Lower leg skin (tissue), 4 donors: ENCODE measurements around the gene SLC38A4. TPM values are rescaled to one million over a fixed set of nuclear protein-coding genes. Genes with fewer than 3 reads are reported as not detected.

Source experiments
- DNase-seq, 2 donors: peaks; one replicate each; pipeline ENCODE4 v3.0.0-alpha.2; 2019; ENCODE audit warnings: low spot score in 2 of 2
- H3K4me3 ChIP-seq: fragments of 200-600 bp; sonication (generic); 2 replicates; pipeline ENCODE4 v1.5.1; 2017; ENCODE audit warnings: mild to moderate bottlenecking, low read depth; ENCODE audit not compliant: poor library complexity, severe bottlenecking
- CTCF ChIP-seq, 3 donors: fragments of 450-650 bp; IDR thresholded peaks; one replicate each; pipeline ENCODE4 v1.5.1; 2016; ENCODE audit warnings: antibody characterized with exemption in 3 of 3, mild to moderate bottlenecking in 3 of 3, moderate library complexity in 2 of 3
- POLR2A ChIP-seq, 2 donors: fragments of 450-650 bp; IDR thresholded peaks; one replicate each; pipeline ENCODE4 v1.6.1; 2016 to 2017; ENCODE audit warnings: antibody characterized with exemption in 2 of 2, mild to moderate bottlenecking in 1 of 2, moderate library complexity in 1 of 2
- WGBS, 2 donors: methylation state at CpG; one replicate each; pipeline ENCODE4 v1.1.5; 2018; 5-methylcytosine and 5-hydroxymethylcytosine counted together
- intact Hi-C: fragments of 100-400 bp; cut with DNase I; formaldehyde crosslinking; loops from one replicate; pipeline ENCODE4 v1.15.0; 2023; ENCODE audit warnings: low total_unique reads
- total RNA-seq, 4 donors: library from RNA; depleted of rRNA; stranded (reverse); fragments of >200 nt; gene quantifications; one replicate each; pipeline ENCODE4 v1.1.0, GENCODE V29; 2016

Gene SLC38A4
- total RNA-seq, 4 donors from 2014 or later, result 0.46 to 1.9 (median 0.88) TPM

GRCh38 chr12:46831335-46832129 is 5.7 kb upstream of the SLC38A4 start:
- TF ChIP-seq POLR2A (IDR thresholded peaks at IDR 0.05), result no peak
- TF ChIP-seq CTCF (IDR thresholded peaks at IDR 0.05), result no peak
- intact Hi-C loops, result no loop called here
- H3K4me3 ChIP-seq, result peak overlapping the region; percentile 17
- no peak for DNase-seq
- 1% methylated on average over 40 to 53 of the region's 53 CpGs for whole genome bisulfite sequencing, 2 donors

GRCh38 chr12:46830731-46831334 is 5.0 kb upstream of the SLC38A4 start:
- 8% methylated on average over 28 of the region's 28 CpGs for WGBS, 2 donors
- intact Hi-C loops, result no loop called here
- TF ChIP-seq POLR2A (IDR thresholded peaks at IDR 0.05) (no peak), CTCF (IDR thresholded peaks at IDR 0.05) (no peak)
- no peak for DNase-seq
- peak overlapping the region; percentile 17 for H3K4me3 ChIP-seq

- WGBS, 2 donors, result 94 to 96% methylated on average over 2 of the region's 2 CpGs
- DNase-seq, result no peak
- intact Hi-C loops, result no loop called here
- TF ChIP-seq CTCF (IDR thresholded peaks at IDR 0.05) (no peak), POLR2A (IDR thresholded peaks at IDR 0.05) (no peak)
- H3K4me3 ChIP-seq, result no peak overlapping the region
These were observed 1.1 kb downstream of the SLC38A4 start for GRCh38 chr12:46824709-46825108.

- intact Hi-C loops, result no loop called here
- no peak for DNase-seq
- no peak overlapping the region for H3K4me3 ChIP-seq
- TF ChIP-seq POLR2A (IDR thresholded peaks at IDR 0.05) (no peak), CTCF (IDR thresholded peaks at IDR 0.05) (no peak)
These were observed 7.2 kb downstream of the SLC38A4 start for GRCh38 chr12:46818642-46819041.

GRCh38 chr12:46815809-46816208 is 10.0 kb downstream of the SLC38A4 start:
- intact Hi-C loops, result no loop called here
- H3K4me3 ChIP-seq, result no peak overlapping the region
- no peak for DNase-seq
- WGBS, 2 donors, result 20 to 28% methylated on average over 2 of the region's 2 CpGs
- TF ChIP-seq POLR2A (IDR thresholded peaks at IDR 0.05) (no peak), CTCF (IDR thresholded peaks at IDR 0.05) (no peak)
